ENCODE data around the gene CAPZB.

The CAPZB gene

DNA sequence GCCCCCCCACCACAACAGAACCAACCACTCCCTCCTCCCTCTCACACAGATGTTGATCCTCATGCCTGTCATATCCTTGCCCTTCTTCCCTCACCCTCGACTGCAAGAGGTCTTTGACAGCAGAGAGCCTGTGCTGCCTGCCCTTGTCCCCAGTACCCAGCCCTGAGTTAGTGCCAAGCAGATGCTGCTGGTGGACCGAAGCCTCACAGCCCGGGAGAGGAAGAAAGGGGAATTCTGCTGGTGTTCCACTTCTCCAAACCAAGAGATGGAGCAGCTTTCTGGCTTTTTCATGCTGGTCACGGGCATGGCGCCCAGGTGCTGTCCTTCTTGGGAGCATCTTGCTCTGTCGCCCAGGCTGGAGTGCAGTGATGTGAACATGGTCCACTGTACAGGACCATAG lies 104.1 kb downstream of the CAPZB start:
- no peak for DNase-seq

DNA sequence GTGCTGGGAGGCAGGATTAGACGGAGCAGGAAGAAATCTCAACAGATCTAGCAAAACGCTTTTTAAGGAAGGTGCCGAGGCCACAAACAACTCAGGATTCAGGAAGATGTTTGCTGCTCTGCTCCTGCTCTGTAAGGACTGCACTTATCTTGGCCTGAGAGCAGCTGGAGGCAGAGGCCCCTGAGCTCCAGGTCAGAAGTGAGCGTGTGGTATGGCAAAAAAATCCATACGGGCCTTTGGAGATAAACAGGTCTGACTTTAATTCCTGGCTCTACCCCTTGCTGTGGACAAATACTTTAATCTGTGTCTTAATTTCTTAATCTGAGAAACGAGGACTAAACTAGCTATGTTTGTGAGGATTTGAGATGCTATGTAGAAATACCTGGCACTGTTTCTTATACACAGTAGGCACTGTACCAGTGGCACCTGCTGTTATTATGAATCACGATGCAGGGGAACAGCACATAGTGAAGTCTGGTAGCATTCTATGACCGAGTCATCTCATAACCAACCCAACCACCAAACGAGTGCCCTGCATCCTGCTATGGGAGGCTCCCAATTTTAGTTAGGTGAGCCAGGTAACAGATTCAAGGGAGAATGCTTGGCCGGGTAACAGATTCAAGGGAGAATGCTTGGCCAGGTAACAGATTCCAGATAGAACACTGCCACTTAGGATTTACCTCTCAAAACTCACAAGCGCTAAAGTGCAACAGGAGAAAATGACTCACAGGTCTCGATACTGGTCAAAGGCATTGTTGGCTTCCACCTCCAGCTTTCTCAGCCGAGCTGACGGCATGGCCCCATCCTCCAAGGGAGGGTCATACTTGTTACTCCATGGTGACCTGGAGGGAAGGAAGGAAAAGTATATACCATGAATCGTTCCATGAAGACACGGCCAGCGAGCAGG lies 107.3 kb downstream of the CAPZB start:
- DNase-seq = no peak

DNA sequence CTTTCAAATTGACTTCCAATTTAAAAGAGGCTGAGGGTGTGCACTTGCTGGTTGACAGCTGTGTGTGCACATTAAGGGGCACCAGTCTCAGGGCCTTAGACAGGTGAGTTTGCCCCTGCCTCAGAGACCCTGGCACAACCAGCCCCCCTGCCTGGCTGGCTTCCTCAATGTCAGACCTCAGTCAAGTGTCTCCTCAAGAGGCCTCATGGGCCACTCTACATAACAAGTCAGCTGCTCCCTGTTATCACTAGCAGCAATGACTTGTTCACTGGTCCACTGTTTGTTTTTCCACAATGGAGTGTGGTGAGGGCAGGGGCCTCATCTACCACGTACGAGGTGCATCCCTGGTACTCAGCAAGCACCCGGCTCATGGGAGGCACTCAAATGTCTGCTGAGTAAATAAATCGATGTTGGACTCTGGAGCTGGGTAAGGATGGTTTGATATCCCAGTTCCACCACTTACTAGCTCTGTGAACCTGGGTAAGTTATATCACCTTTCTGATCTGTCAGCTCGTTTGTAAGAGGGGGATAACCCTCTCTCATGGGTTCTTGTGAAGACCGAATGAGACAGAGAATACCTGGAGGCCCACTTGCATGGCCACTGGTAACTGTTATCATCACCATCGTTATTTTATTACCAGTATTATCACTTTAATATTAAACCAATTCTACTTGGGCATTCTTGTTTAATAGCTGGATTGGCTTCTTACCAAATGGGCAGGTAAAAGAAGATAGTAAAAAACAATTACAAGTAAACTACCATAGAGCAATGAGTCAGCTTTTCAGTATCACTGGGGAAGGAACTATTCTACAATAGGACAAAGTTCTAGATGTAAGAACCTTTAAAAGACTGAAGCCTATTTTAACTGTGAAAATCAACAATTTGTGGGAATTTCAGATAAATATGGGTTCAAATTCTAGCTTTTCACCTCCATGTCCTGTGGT lies 108.6 kb downstream of the CAPZB start:
- no peak for DNase-seq

DNA sequence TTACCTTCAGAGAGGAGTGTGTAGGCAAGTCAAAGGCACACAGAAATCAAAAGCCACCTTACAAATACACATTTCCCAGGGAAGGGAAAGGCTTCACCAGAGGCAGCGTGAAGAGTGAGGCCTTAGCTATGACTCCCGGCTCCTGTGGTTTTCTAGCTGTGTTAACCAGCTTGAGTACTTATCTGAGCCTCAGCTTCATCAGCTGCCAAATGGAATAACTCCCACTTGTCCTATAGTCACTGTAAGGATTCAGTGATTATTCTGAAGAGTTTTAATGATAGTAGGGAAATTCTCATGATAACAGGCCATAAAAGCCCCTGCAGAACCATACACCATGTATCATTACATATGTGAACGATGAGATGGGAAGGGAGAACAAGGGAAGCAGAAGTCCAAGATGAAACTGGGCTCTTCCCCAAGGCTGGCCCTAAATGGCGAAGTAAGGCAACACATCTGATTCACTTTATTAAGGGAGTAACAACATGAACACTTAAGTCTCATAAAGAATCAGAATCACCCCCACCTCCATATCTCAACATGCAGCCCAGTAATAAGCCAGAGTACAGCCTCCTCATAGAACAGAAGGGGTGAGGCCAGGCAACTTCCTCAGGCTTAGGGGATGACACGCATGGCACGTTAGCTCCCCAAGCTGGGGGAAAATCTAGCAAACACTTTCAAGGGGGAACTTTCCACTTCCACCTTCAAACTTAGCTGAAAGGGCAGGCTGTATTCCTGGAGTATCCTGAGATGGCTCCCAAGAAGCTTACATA lies 109.5 kb downstream of the CAPZB start:
- no peak for DNase-seq

DNA sequence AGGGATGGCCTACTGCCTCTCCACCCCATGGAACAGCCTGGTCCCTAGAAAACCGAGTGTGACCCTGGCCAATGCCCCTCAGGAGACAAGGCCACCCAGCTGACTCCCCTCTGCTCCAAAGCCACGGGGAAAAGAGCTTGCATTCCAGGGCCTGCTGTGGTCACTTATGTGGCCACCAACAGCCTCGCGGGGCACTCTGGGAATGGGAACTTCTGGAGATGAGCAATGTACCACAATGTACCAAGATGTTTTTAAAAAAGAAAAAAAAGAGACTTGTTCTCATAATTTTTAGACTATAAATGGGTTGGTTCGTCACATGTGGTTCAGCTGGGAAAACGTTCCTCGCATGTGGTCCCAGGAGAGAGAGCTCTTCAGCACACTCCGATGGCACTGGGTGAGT lies 110.4 kb downstream of the CAPZB start:
- DNase-seq = no peak

DNA sequence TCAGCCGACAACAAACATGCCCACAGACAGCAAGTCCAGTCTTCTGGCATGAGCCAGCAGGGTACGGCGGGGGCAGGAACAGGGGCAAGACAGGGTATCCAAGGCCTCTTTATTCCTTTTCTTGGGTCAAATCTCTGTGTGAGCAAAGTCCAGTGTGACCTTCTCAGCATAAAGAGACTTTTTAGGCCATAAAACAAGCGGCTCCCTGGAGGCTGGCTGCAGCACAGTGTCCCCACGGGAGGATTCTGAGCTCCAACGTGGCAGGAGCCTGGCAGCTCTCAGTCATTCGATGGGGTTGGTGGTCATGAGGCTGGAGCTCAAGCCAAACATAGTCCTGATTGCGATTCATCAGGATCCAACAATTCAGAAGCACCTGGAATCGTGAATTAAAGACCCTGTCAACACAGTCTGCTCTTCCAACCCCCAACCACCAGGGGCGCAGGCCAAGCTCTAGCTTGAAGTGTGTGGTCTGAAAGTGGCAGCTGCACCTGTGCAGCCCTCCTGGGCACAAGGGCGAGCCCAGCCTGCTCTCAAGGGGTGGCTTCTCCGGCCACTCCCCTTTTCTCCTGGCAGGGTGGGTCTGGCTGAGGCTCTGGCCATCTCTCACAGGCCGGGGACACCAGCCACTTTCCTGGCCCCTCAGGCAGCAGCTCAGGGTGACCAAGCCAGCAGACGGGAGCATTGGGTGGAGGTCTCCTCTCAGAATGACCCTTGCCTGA lies 111.1 kb downstream of the CAPZB start:
- DNase-seq = no peak

DNA sequence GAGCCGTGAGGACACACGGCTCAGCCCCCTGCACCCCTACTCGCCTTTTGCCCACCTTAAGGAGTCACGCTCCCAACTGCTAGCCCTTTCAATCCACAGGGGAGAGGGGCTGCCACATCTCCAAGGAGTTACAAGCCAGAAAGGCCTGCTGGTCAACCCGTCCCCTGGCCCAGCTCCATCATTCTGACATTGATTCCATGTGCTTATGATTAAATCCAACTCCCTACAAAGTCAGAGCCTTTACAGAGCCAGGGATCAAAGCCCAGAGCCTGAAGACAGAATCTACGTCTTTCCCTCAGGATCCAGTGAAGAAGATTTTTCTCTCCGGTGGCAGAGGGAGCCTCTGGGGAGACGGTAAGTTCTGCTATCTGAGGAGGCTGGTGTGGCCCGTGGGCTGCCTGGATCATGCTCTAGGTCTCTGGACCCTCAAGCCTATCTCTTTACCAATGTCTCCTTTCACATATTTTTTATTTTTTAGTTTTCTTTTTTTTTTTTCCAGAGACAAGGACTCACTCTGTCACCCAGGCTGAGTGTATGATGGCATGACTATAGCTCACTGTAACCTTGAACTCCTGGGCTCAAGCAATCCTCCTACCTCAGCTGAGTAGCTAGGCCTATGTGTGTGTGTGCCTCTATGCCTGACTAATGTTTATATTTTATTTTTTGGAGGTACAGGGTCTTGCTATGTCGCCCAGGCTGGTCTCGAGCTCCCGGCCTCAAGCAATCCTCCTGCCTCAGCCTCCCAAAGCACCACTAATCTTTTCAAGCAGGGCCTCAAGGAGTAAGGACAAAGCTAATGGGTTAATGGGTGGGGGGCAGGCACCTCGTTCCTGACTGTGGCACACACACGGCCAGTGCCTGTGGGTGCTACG lies 111.9 kb downstream of the CAPZB start:
- DNase-seq = no peak

DNA sequence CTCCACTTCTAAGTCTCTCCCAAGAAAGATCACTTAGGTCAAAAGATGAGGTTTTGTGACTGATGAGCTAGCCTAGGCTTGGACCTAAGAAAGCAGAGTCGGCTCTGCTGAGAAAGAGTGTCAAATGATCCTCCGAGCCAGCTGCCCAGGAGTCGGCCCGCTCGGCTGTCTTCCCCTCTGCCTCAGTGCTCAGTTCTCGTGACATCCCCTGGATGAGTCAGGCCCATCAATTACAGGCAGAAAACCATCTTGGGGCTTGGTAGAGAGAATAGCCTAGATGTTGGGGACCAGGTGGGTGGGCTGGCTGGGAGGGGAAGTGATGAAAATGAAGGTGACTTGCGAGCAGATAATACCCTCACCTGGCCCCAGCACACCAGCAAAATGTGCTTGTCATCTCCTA lies 112.7 kb downstream of the CAPZB start:
- DNase-seq = no peak

DNA sequence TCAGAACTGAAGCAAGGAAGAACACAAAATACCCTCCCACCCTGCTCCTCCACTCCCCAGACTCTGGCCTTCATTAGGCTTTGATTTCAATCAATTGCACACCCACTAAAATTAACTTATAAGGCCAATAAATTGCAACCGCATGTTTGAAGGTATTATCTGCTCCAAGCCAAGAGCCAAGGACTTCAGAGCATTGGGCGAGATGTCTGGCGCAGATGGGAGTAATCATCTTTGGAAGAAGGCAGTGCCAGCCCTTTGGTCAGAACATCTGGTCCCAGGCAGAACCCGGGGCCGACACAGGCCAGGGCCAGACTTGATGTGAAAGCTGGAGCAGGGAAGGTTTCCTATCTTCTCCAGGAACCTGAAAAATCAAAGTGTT lies 113.2 kb downstream of the CAPZB start:
- DNase-seq = no peak

DNA sequence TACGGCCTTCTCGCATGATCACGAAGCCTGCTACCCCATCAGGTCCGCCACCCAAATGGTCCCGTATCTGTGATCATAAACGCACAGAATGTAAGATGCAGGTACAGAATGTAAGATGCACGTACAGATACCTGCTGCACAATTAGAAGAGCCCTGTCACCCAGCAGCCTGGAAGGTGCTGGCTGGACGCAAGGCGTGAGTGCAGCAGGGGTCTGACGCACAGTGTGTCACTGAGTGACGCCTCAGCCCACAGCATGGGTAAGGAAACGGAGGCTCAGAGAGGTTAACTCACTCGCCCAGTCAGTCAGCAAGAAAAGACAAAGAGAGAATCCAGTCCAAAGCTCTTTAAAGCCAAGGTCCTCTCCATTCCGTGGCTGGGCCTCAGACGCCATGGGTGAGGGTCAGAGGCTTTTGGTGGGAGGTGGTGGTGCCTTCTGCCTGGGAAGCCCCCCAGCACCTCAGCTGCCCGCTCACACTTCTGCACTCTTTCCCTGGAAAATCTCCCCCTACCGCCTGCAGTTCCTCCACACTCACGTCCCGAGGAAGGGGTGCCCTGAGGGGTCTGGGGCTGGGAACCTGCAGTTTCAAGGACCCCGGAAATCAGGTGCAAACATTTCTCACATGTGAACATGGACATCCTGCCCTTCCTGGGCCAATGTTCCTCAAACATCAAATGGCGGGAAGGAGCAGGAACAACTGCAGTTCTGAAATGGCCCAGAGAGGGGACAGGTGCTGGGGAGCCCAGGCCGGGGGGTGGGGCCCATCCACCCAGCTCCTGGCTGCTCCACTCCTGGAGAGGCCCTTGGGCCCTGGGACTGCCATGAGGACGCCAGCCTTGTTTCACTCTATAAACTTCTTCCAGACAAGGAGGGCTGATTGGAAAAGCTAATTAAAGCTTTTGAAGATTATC lies 113.9 kb downstream of the CAPZB start:
- DNase-seq = no peak

DNA sequence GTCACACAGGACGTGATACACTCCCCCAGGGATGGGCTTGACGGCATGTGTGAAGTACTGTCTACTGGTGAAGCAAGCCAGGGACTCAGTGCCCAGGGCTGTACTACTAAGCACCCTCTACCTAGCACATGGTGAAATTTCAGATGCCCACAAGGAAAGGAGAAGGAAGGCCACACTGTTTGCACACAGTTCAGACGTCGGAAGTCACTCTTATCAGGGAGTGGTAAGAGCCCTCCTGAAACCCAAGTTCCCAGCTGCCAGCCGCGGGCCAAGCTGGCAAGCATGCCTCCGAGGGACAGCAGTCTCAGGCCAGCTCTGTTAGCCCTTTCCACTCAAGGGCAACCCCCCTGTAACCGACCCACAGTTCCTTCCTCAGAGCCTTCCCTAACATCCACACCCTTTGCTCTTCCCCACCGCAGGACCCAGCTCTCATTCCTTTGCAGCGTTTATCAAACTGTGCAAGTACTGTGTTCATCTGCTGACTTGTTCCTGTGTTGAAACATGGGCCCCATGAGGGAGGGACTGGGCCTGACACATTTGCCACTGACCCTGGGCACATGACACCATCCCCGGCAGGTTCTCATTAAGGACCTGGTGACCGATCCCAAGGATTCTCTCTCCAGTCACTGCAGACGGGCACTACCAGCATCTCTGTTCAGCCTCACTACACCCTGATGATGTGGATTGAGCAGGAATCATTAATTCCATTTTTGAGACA lies 114.7 kb downstream of the CAPZB start:
- DNase-seq = no peak

DNA sequence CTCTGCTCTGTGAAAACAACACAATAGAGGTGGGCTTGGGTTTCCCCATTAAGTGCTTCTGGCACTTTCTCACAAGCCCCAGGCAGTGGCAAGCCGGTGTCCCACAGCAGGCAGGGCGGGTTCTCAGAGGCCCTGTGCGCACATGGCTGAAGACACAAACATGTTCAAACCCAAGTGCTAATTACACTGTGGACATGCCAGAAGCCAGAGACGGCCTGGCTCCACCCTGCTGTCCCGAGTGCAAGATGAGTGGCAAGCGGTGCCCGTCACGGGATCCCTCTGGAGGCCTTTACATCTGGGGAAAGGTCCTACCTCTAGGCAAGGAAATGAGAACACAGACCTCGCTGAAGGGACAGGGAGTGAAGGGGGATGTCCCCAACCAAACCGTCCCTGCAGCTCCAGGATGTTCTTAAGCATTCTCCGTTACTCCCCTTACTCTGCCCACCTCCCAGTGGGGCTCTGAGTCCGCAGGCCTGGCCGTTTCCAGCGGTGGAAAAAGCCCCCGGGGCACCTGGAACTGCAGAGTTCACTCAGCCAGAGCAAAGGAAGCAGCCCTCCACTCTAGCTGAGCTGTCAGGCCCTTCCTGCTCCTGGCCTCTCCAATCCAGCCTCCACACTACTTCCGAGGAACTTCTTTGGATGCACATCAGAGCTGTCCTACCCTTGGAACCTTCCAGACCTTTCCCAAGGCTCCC lies 115.8 kb downstream of the CAPZB start:
- DNase-seq = no peak

DNA sequence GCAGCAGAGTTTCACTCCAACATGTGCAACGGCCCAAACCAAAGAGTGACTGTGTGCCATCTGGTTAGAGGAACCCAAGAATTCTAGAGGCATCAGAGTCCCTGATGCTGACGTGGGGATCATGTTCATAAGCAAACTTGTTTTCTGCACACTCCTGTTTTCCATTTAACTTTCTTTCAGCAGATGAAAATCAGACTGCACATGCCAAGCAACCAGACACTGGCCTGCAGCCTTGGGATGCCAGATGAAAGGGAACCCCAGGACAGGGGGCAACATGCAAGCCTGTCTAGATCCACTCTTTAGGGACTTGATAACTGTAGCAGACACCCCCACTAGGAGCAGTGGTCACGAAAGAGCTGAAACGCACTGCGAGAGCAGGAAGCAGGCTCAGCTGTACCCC lies 116.4 kb downstream of the CAPZB start:
- no peak for DNase-seq

DNA sequence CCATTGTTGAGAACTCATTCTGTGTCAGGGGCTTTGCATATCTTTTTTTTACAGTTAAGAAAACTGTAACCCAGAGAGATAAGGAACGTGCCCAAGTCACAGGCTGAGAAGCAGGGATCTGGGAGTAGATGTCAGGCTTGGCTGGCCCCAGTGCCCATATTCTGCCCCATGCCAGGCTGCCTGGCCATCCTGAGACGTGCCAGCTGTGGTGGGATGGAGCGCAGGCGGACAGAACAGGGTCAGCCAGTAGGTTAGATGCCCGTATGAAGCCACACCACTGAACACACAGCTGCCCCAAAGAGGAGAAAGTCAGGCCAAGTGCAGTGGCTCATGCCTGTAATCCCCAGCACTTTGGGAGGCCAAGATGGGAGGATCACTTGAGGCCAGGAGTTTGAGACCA lies 117.3 kb downstream of the CAPZB start:
- no peak for DNase-seq

DNA sequence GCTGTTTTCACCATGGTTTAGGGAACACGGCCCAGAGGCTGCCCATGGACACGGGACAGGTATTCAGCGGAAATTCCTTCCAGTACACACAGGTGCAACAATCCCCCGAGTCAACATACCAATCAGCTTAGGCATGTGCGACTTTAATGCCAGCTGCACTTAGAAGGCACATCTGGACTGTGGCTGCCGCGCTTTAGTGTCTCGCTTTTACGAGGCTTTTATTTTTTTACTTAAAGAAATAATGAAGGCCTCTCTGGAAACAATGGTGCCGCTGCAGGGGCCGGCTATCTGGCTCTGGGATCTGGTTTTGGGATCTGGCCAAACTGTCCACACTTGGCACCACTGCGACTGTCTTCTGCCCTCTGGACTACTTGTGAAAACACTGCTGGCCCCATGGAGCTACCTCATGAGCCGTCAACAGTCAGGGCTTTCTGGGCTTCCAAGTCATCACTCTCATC lies 117.7 kb downstream of the CAPZB start:
- DNase-seq = no peak

DNA sequence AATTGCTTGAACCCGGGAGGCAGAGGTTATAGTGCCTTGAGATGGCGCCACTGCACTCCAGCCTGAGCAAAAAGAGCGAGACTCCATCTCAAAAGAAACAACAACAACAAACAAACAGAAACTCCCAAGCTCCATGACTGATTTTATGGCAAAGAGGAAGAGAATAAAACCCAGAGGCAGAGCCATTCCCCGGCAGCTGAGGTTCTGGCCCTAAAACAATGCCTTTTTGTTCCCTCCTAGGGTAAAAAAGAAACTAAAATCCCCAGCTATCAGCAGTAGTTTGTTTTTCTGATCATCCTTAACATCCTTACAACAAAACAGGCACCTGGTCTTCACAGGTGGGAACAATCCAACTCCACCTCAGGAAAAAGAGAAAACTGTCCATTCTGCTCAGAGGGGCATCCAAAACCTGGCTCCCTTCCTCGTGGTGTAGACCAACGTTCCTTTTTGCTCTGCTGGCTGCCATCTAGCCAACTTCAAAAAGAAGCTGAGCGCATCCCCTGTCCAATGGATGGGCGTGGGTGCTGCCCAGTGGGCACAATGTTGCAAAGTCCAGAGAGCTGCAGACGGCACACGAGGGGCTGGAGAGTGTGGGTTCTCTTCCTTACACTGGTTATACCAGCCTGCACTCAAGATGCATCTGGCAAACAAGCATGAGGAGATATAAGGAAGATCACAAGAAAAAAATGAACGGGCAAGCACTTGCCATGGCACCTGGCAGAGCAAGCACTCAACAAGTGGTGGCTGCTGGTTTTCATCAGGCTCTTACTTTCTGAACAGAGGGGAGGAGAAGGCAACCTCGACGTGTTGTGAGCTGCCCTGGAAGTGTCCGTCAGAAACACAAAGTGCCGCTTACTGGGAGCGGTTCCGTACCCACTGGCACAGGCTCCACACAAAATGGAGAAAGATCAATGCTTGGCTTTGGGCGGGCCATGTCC lies 118.5 kb downstream of the CAPZB start:
- DNase-seq = no peak

DNA sequence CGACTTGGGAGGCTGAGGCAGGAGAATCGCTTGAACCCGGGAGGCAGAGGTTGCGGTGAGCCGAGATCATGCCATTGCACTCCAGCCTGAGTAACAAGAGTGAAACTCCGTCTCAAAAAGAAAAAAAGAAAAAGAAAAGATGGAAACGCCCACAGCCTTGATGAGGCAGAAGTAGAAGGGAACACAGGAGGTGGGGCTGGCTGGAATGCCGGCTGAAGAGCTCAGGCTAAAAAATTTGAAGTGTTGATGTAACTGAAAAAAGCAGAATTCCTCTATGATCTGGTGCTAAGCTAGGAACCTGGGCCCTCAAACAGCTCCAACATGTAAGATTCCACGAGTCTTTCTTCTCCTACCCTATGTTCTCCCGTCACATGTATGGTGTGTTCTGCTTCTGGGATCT lies 119.6 kb downstream of the CAPZB start:
- no peak for DNase-seq

Measured in NCI-H1105 (cell line).